ENCODE data around the gene SIGLEC9.

Gene SIGLEC9

DNA sequence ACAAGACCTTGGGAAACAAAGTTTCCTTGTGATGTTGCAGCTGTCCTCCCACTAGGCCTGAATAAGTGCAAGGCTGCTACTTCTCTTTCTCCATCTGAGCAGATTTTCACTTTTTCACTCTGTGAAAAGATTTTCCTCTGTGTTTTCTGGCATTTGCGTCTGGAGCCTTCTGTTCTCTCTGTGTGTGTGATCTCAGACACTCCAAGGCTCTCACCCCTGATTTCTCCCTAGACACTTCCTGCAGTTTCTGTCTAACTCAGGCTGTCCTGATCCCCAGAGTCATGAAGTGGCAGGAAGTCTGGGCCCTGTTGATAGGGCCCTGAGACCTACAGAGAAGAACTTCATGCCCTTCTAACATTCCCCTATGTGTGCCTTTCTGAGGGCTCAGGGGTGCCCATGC, 54.5 kb downstream of the SIGLEC9 start:
- no peak for DNase-seq
